ENCODE results near the gene PDE4D. TPM values are rescaled to one million over a fixed set of nuclear protein-coding genes. Genes with fewer than 3 reads are reported as not detected.

PDE4D gene
- total RNA-seq, 2 experiments from 2014 or later = 0.50 to 0.51 TPM

DNA sequence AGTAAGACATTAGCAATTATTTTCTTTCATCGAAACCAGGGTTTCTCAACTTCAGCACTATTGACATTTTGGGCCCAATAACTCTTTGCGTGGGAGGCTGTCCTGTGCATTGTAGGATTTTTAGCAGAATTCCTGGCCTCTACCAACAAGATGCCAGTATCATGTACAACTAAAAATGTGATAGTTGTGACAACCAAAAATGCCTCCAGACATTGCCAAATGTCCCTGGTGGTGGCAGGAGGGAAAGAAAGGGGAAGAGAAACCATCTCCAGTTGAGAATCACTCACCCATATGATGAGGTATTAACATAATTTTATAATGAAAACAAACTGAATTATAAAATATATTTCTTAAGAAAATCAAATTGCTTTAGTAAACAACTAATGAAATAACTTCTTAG is 904.6 kb downstream of the PDE4D start:
- H3K9me3 ChIP-seq (ENCODE audit: low read length) = no peaks in the 10 kb centered on the region
- H4K20me1 ChIP-seq (ENCODE audit: insufficient read depth, low read length) = no peaks in the 10 kb centered on the region
- TF ChIP-seq, protein P1, sequence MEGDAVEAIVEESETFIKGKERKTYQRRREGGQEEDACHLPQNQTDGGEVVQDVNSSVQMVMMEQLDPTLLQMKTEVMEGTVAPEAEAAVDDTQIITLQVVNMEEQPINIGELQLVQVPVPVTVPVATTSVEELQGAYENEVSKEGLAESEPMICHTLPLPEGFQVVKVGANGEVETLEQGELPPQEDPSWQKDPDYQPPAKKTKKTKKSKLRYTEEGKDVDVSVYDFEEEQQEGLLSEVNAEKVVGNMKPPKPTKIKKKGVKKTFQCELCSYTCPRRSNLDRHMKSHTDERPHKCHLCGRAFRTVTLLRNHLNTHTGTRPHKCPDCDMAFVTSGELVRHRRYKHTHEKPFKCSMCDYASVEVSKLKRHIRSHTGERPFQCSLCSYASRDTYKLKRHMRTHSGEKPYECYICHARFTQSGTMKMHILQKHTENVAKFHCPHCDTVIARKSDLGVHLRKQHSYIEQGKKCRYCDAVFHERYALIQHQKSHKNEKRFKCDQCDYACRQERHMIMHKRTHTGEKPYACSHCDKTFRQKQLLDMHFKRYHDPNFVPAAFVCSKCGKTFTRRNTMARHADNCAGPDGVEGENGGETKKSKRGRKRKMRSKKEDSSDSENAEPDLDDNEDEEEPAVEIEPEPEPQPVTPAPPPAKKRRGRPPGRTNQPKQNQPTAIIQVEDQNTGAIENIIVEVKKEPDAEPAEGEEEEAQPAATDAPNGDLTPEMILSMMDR (conservative IDR thresholded peaks at IDR 0.05; ENCODE audit: low read length) = no peak
- no peak for TF ChIP-seq EZH2phosphoT487 (IDR thresholded peaks at IDR 0.05; ENCODE audit: borderline replicate concordance, low read depth, low read length)
- ChIA-PET POLR2A (no interaction called here), CTCF (ENCODE audit: unreplicated experiment) (no interaction called here)
- H3K4me1 ChIP-seq (ENCODE audit: insufficient read depth, low read length, poor library complexity, severe bottlenecking) = no peaks in the 10 kb centered on the region
- no peaks in the 10 kb centered on the region for H3K9me2 ChIP-seq (ENCODE audit: insufficient read depth, low read length)
- no peaks in the 10 kb centered on the region for H3K36me3 ChIP-seq (ENCODE audit: insufficient read depth, low read length)
- H3K79me2 ChIP-seq (ENCODE audit: insufficient read depth, low read depth, low read length) = no peaks in the 10 kb centered on the region
- no peak for DNase-seq (ENCODE audit: low spot score)
- no peak overlapping the region for H3K27ac ChIP-seq (ENCODE audit: low read depth, low read length, poor library complexity, severe bottlenecking)
- H2AFZ ChIP-seq (ENCODE audit: low read length) = no peak overlapping the region
- intact Hi-C loops (cut with micrococcal nuclease; ENCODE audit: unreplicated experiment) = no loop called here
- H3K4me2 ChIP-seq (ENCODE audit: low read length) = no peak overlapping the region
- BruUV-seq (replicated peaks) = no TSS peak
- H3K4me3 ChIP-seq (ENCODE audit: low read depth, low read length, poor library complexity, severe bottlenecking) = no peak overlapping the region

GRCh38 chr5:58987193-58987592 is 906.3 kb downstream of the PDE4D start:
- no peak for DNase-seq (ENCODE audit: low spot score)
- H3K4me2 ChIP-seq (ENCODE audit: low read length) = no peak overlapping the region
- H3K36me3 ChIP-seq (ENCODE audit: insufficient read depth, low read length) = no peaks in the 10 kb centered on the region
- TF ChIP-seq, protein P1 (conservative IDR thresholded peaks at IDR 0.05; ENCODE audit: low read length) = no peak
- no peak for TF ChIP-seq EZH2phosphoT487 (IDR thresholded peaks at IDR 0.05; ENCODE audit: borderline replicate concordance, low read depth, low read length)
- H3K4me1 ChIP-seq (ENCODE audit: insufficient read depth, low read length, poor library complexity, severe bottlenecking) = no peaks in the 10 kb centered on the region
- no peak overlapping the region for H2AFZ ChIP-seq (ENCODE audit: low read length)
- H3K4me3 ChIP-seq (ENCODE audit: low read depth, low read length, poor library complexity, severe bottlenecking) = no peak overlapping the region
- no peaks in the 10 kb centered on the region for H3K9me2 ChIP-seq (ENCODE audit: insufficient read depth, low read length)
- BruUV-seq (replicated peaks) = no TSS peak
- CTCF ChIA-PET (ENCODE audit: unreplicated experiment) = no interaction called here
- H3K9me3 ChIP-seq (ENCODE audit: low read length) = no peaks in the 10 kb centered on the region
- no peak overlapping the region for H3K27ac ChIP-seq (ENCODE audit: low read depth, low read length, poor library complexity, severe bottlenecking)
- intact Hi-C loops (cut with micrococcal nuclease; ENCODE audit: unreplicated experiment) = no loop called here
- H3K79me2 ChIP-seq (ENCODE audit: insufficient read depth, low read depth, low read length) = no peaks in the 10 kb centered on the region
- POLR2A ChIA-PET = no interaction called here
- H4K20me1 ChIP-seq (ENCODE audit: insufficient read depth, low read length) = no peaks in the 10 kb centered on the region

- Histone ChIP-seq H3K79me2 (ENCODE audit: insufficient read depth, low read depth, low read length) (no peaks in the 10 kb centered on the region), H3K4me2 (ENCODE audit: low read length) (no peak overlapping the region), H3K4me3 (ENCODE audit: low read depth, low read length, poor library complexity, severe bottlenecking) (no peak overlapping the region), H3K9me3 (ENCODE audit: low read length) (no peaks in the 10 kb centered on the region), H4K20me1 (ENCODE audit: insufficient read depth, low read length) (no peaks in the 10 kb centered on the region), H3K9me2 (ENCODE audit: insufficient read depth, low read length) (no peaks in the 10 kb centered on the region), H3K27ac (ENCODE audit: low read depth, low read length, poor library complexity, severe bottlenecking) (no peak overlapping the region), H2AFZ (ENCODE audit: low read length) (no peak overlapping the region), H3K4me1 (ENCODE audit: insufficient read depth, low read length, poor library complexity, severe bottlenecking) (no peaks in the 10 kb centered on the region), H3K36me3 (ENCODE audit: insufficient read depth, low read length) (no peaks in the 10 kb centered on the region)
- POLR2A ChIA-PET = interaction anchor here (0.6 to 1.2 kb wide), 2 partner anchors 12 to 907 kb away, joined by 3 to 4 read pairs; no protein-coding TSS in a partner anchor
- TF ChIP-seq EZH2phosphoT487 (IDR thresholded peaks at IDR 0.05; ENCODE audit: borderline replicate concordance, low read depth, low read length) = no peak
- TF ChIP-seq, protein P1 (conservative IDR thresholded peaks at IDR 0.05; ENCODE audit: low read length) = no peak
- CTCF ChIA-PET (ENCODE audit: unreplicated experiment) = no interaction called here
- DNase-seq (ENCODE audit: low spot score) = no peak
- BruUV-seq (replicated peaks) = no TSS peak
- intact Hi-C loops (cut with micrococcal nuclease; ENCODE audit: unreplicated experiment) = no loop called here
These were observed 907.2 kb downstream of the PDE4D start for GRCh38 chr5:58986281-58986680.
